Lung (tissue), 12 donors: Measurements from ENCODE around the gene ADGRG4. TPM values are rescaled to one million over a fixed set of nuclear protein-coding genes. Genes with fewer than 3 reads are reported as not detected.

Experiments used
- ATAC-seq: fragments of 200-7000 bp; cut with Tn5 transposase; one replicate; pipeline ENCODE4 v1.9.1; 2020; ENCODE audit warnings: moderate number of reproducible peaks; ENCODE audit not compliant: insufficient read depth, low FRiP score
- DNase-seq, 3 donors: peaks; one replicate each; pipeline ENCODE4 v3.0.0-alpha.2; 2013 to 2017
- H3K27ac ChIP-seq, 2 donors: one replicate each; pipeline ENCODE4 v1.5.1; 2013; ENCODE audit warnings: mild to moderate bottlenecking in 2 of 2, moderate library complexity in 2 of 2, control low read depth in 1 of 2, inconsistent platforms in 1 of 2, low read depth in 1 of 2, low read length in 1 of 2
- H3K27me3 ChIP-seq, 3 donors: one replicate each; pipeline ENCODE4 v1.5.1; 2013; ENCODE audit warnings: low read length in 2 of 3; ENCODE audit not compliant: control insufficient read depth in 3 of 3, insufficient read depth in 3 of 3
- H3K36me3 ChIP-seq, 4 donors: one replicate each; pipeline ENCODE4 v1.5.1; 2013; ENCODE audit warnings: low read length in 4 of 4, mild to moderate bottlenecking in 1 of 4, moderate library complexity in 1 of 4; ENCODE audit not compliant: control insufficient read depth in 4 of 4, insufficient read depth in 4 of 4
- H3K4me1 ChIP-seq, 5 donors: one replicate each; pipeline ENCODE4 v1.5.1; 2013; ENCODE audit warnings: low read length in 5 of 5, mild to moderate bottlenecking in 2 of 5, moderate library complexity in 1 of 5; ENCODE audit not compliant: control insufficient read depth in 5 of 5, insufficient read depth in 5 of 5
- H3K4me3 ChIP-seq: one replicate; pipeline ENCODE4 v1.5.1; 2013; ENCODE audit warnings: mild to moderate bottlenecking, control low read depth, moderate library complexity
- H3K9ac ChIP-seq, 2 donors: one replicate each; pipeline ENCODE4 v1.5.1; 2013; ENCODE audit warnings: low read length in 2 of 2, control low read depth in 1 of 2; ENCODE audit not compliant: insufficient read depth in 1 of 2
- H3K9me3 ChIP-seq, 4 donors: one replicate each; pipeline ENCODE4 v1.5.1; 2013; ENCODE audit warnings: low read length in 3 of 4, mild to moderate bottlenecking in 1 of 4, moderate library complexity in 1 of 4; ENCODE audit not compliant: control insufficient read depth in 4 of 4, insufficient read depth in 3 of 4
- WGBS, 2 donors: extraction: QIAGEN DNeasy Blood & Tissue Kit; methylation state at CpG; one replicate each; pipeline ENCODE4 v1.1.7; 2013; 5-methylcytosine and 5-hydroxymethylcytosine counted together
- polyA plus RNA-seq, 2 donors: library from polyadenylated mRNA; stranded (reverse); fragments of 200-250 nt; gene quantifications; one replicate each; pipeline ENCODE4 v1.2.1, GENCODE V29; 2013
- total RNA-seq, 2 donors: library from RNA; depleted of rRNA in 1 of 2; stranded (reverse); fragments of >200 nt in 1 of 2; gene quantifications; one replicate each; pipeline ENCODE4 v1.2.1, GENCODE V29; 2014 to 2021
- TF ChIP-seq, protein P1 (sequence below): IDR thresholded peaks from 2 replicates; pipeline ENCODE4 v1.5.1; 2012; ENCODE audit warnings: mild to moderate bottlenecking; ENCODE audit errors: control extremely low read depth, extremely low read depth
- donor health status: control.
- donor health status: control.
- donor health status: Bipolar disorder and iron deficiency.
- donor health status: healthy.
- donor health status: DM: yes; HTN: yes; CAD: no.

Gene ADGRG4
- total and polyA plus RNA-seq, 4 donors = 0.03 to 0.06 TPM; not detected in 2

GRCh38 chrX:136322064-136322463 is 21.3 kb downstream of the ADGRG4 start:
- peak in 1 of 3 donors; percentile 6 for DNase-seq
- 54 to 91% methylated on average over 2 of the region's 2 CpGs for WGBS, 2 donors
- Histone ChIP-seq H3K9me3 (no peaks in the 10 kb centered on the region), H3K27ac (no peak overlapping the region), H3K9ac (no peak overlapping the region), H3K36me3 (no peaks in the 10 kb centered on the region), H3K4me1 (peaks cover 0 to 2% (median 0%) of the 10 kb centered on the region in 5 donors), H3K4me3 (no peak overlapping the region), H3K27me3 (peaks cover 0 to 7% (median 4%) of the 10 kb centered on the region in 3 donors)
- ATAC-seq = no peak
- TF ChIP-seq, protein P1, sequence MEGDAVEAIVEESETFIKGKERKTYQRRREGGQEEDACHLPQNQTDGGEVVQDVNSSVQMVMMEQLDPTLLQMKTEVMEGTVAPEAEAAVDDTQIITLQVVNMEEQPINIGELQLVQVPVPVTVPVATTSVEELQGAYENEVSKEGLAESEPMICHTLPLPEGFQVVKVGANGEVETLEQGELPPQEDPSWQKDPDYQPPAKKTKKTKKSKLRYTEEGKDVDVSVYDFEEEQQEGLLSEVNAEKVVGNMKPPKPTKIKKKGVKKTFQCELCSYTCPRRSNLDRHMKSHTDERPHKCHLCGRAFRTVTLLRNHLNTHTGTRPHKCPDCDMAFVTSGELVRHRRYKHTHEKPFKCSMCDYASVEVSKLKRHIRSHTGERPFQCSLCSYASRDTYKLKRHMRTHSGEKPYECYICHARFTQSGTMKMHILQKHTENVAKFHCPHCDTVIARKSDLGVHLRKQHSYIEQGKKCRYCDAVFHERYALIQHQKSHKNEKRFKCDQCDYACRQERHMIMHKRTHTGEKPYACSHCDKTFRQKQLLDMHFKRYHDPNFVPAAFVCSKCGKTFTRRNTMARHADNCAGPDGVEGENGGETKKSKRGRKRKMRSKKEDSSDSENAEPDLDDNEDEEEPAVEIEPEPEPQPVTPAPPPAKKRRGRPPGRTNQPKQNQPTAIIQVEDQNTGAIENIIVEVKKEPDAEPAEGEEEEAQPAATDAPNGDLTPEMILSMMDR = no peak

DNA sequence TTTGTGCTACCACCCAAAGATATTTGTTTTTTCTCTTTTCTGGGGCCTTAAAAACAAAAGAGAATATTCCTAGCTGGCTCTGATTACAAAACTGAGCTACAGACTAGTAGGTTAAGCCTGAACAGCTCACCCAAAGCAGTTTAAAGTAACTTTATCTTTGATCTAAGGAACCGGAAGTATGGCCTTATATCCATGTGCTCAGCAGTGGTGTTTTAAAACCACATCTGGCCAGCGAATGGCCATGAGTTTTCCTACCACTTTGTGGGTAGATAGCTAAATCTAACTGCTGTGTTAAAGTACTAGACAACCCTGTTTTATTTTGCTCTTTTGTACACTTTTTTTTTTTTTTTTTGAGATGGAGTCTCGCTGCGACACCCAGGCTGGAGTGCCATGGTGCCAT is 24.6 kb downstream of the ADGRG4 start:
- H3K4me3 ChIP-seq = no peak overlapping the region
- DNase-seq (no peak), ATAC-seq (no peak)
- WGBS, 2 donors = 43 to 66% methylated on average over 2 to 4 of the region's 4 CpGs
- no peaks in the 10 kb centered on the region for H3K4me1 ChIP-seq
- H3K36me3 ChIP-seq = no peaks in the 10 kb centered on the region
- no peak overlapping the region for H3K27ac ChIP-seq
- no peaks in the 10 kb centered on the region for H3K9me3 ChIP-seq
- no peak overlapping the region for H3K9ac ChIP-seq
- TF ChIP-seq, protein P1 = no peak
- peaks cover 0 to 4% (median 4%) of the 10 kb centered on the region in 3 donors for H3K27me3 ChIP-seq

DNA sequence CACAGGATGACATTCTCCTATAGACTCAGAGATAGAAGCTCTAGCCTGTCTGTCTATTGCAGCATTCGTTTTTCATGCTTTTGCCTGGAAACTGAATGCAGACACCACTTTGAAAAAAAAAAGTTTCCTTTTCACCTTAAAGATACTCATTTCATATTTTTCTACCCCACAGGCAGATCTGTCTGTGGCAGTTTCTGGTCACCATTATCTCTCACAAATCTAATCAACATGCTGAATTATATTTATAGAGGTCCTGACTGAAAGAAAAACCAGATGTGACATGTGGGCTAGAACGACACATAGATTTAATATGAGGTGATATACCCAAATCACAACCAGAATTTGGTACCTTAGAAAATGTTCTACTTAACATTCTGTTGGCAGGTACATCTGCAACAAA is 28.2 kb downstream of the ADGRG4 start:
- no peak for DNase-seq
- WGBS, 2 donors = 56 to 92% methylated on average over 2 of the region's 2 CpGs
- H3K4me3 ChIP-seq = no peak overlapping the region

DNA sequence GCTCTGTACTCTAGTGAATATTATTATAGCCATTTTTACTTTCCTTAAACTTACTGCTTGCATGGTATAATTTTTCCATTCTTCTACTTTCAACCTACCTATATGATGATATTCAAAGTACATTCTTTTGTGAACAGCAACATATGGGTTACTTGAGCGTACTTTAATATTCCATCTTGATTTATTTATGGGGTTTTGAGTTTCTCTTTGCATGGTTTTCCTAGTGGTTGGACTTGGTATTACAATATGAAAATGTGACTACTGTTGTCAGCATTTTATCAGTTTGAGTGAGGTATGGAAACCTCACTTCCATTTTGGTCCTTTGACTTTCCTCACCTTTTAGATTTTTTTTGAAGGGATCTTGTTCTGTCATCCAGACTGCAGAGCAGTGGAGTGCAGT is 35.9 kb downstream of the ADGRG4 start:
- no peak overlapping the region for H3K27ac ChIP-seq
- no peak overlapping the region for H3K9ac ChIP-seq
- ATAC-seq = no peak
- H3K27me3 ChIP-seq = no peaks in the 10 kb centered on the region
- no peak overlapping the region for H3K4me3 ChIP-seq
- TF ChIP-seq, protein P1 = no peak
- no peak for DNase-seq
- no peaks in the 10 kb centered on the region for H3K36me3 ChIP-seq
- H3K4me1 ChIP-seq = no peaks in the 10 kb centered on the region
- WGBS, 2 donors = 88 to 100% methylated on average over 1 of the region's 1 CpG
- H3K9me3 ChIP-seq = peaks cover 0 to 4% (median 2%) of the 10 kb centered on the region in 4 donors

More for the DNA sequence above, 28.2 kb downstream of the ADGRG4 start:
- TF ChIP-seq, protein P1 = no peak
- no peaks in the 10 kb centered on the region for H3K4me1 ChIP-seq
- no peaks in the 10 kb centered on the region for H3K9me3 ChIP-seq
- H3K36me3 ChIP-seq = no peaks in the 10 kb centered on the region
- ATAC-seq = no peak
- no peak overlapping the region for H3K27ac ChIP-seq
- H3K27me3 ChIP-seq = peaks cover 0 to 4% (median 0%) of the 10 kb centered on the region in 3 donors
- H3K9ac ChIP-seq = no peak overlapping the region
